H1 (cell line): Measurements from ENCODE around the gene CLEC10A. TPM values are rescaled to one million over a fixed set of nuclear protein-coding genes. Genes with fewer than 3 reads are reported as not detected.
A peak's percentile ranks its signal among the peaks of the same experiment; 100 is the strongest.

ENCODE experiments used
- CTCF ChIA-PET: fragments of 300-600 bp; sonication (Branson Sonifier 250); formaldehyde crosslinking; loops from one replicate; lab custom pipeline; 2021; ENCODE audit not compliant: partially characterized antibody; lab: Charles Lee
- POLR2A ChIA-PET: fragments of 300-600 bp; sonication (Branson Sonifier 250); formaldehyde crosslinking; loops from one replicate; lab custom pipeline; 2021; ENCODE audit warnings: inconsistent platforms; ENCODE audit not compliant: partially characterized antibody; lab: Charles Lee
- DNase-seq, 2 experiments: peaks; one replicate each; pipeline versions ENCODE4 v3.0.0 to v3.0.0-alpha.2; 2010 to 2022; ENCODE audit warnings: low spot score in 2 of 2, low read depth in 1 of 2, mixed read lengths in 1 of 2
- FAIRE-seq: peaks from 2 replicates; lab custom pipeline; 2011; peaks lifted over from hg19 to GRCh38; lab: Jason Lieb, UNC
- H2AFZ ChIP-seq: 2 replicates; pipeline ENCODE4 v1.8.1; 2012; ENCODE audit warnings: low read length, inconsistent platforms
- H2AK5ac ChIP-seq: 2 replicates; pipeline ENCODE4 v1.6.1; 2013; ENCODE audit warnings: low read depth, low read length
- H2BK120ac ChIP-seq: replicated peaks from 2 replicates; pipeline ENCODE3; 2013; ENCODE audit warnings: low read depth, low read length, inconsistent platforms
- H2BK12ac ChIP-seq: 2 replicates; pipeline ENCODE4 v1.6.1; 2013; ENCODE audit warnings: low read depth, low read length
- H2BK15ac ChIP-seq: 2 replicates; pipeline ENCODE4 v1.6.1; 2013; ENCODE audit warnings: low read length
- H2BK20ac ChIP-seq: 2 replicates; pipeline ENCODE4 v1.6.1; 2013; ENCODE audit warnings: low read length
- H2BK5ac ChIP-seq: 2 replicates; pipeline ENCODE4 v1.6.1; 2013; ENCODE audit warnings: low read depth, low read length
- H3K14ac ChIP-seq: 2 replicates; pipeline ENCODE4 v1.6.1; 2013; ENCODE audit warnings: inconsistent platforms; ENCODE audit not compliant: insufficient read length
- H3K18ac ChIP-seq: 2 replicates; pipeline ENCODE4 v1.6.1; 2013; ENCODE audit warnings: low read length; ENCODE audit errors: extremely low read depth
- H3K23ac ChIP-seq: 2 replicates; pipeline ENCODE4 v1.6.1; 2013; ENCODE audit warnings: inconsistent platforms; ENCODE audit not compliant: insufficient read length
- H3K23me2 ChIP-seq: 2 replicates; pipeline ENCODE4 v1.6.1; 2013; ENCODE audit warnings: low read depth, low read length
- H3K27ac ChIP-seq: 2 replicates; pipeline ENCODE4 v1.6.1; 2011; ENCODE audit warnings: low read depth, low read length, inconsistent platforms
- H3K27me3 ChIP-seq, 4 experiments: replicated peaks in 1 of 4; 1 replicate in 1 of 4; 2 replicates in 3 of 4; pipeline versions ENCODE4 v1.6.1 to v1.8.1; 2011 to 2013; ENCODE audit warnings: low read length in 3 of 4, mild to moderate bottlenecking in 3 of 4, inconsistent platforms in 2 of 4, mixed read lengths in 2 of 4, moderate library complexity in 1 of 4; ENCODE audit not compliant: control insufficient read depth in 3 of 4, insufficient read depth in 3 of 4; ENCODE audit errors: extremely low read depth in 1 of 4
- H3K36me3 ChIP-seq, 4 experiments: 2 replicates each; pipeline versions ENCODE4 v1.6.1 to v1.8.1; 2011 to 2013; ENCODE audit warnings: mild to moderate bottlenecking in 4 of 4, low read length in 3 of 4, moderate library complexity in 2 of 4, control low read depth in 1 of 4, inconsistent platforms in 1 of 4; ENCODE audit not compliant: insufficient read depth in 4 of 4, control insufficient read depth in 2 of 4
- H3K4ac ChIP-seq: replicated peaks from 2 replicates; pipeline ENCODE3; 2013; ENCODE audit warnings: low read length, low read depth, mixed read lengths, inconsistent platforms; ENCODE audit not compliant: insufficient read length
- H3K4me1 ChIP-seq, 4 experiments: replicated peaks in 1 of 4; 1 replicate in 1 of 4; 2 replicates in 3 of 4; pipeline versions ENCODE4 v1.6.1 to v1.8.1; 2011 to 2013; ENCODE audit warnings: low read length in 3 of 4, inconsistent platforms in 2 of 4, mixed read lengths in 1 of 4; ENCODE audit not compliant: insufficient read depth in 4 of 4, control insufficient read depth in 3 of 4
- H3K4me2 ChIP-seq, 2 experiments: 2 replicates each; pipeline versions ENCODE4 v1.6.1 to v1.8.1; 2011 to 2013; ENCODE audit warnings: low read depth in 2 of 2, low read length in 2 of 2, control low read depth in 1 of 2, inconsistent platforms in 1 of 2, mild to moderate bottlenecking in 1 of 2; ENCODE audit not compliant: insufficient read depth in 1 of 2
- H3K4me3 ChIP-seq, 4 experiments: fragments of 200-600, 300-600 bp in 1 of 4; sonication (generic), shearing (Covaris generic), sonication (Bioruptor Twin) in 1 of 4; 2 replicates each; pipeline versions ENCODE4 v1.5.1 to v1.8.1; 2011 to 2016; ENCODE audit warnings: low read length in 4 of 4, low read depth in 3 of 4, control low read depth in 2 of 4, inconsistent platforms in 2 of 4, mild to moderate bottlenecking in 2 of 4, mixed read lengths in 1 of 4, moderate library complexity in 1 of 4; ENCODE audit not compliant: insufficient read depth in 2 of 4; ENCODE audit errors: extremely low read depth in 1 of 4
- H3K56ac ChIP-seq: replicated peaks from 2 replicates; pipeline ENCODE3; 2013; ENCODE audit warnings: low read depth, mild to moderate bottlenecking, mixed read lengths, low read length, inconsistent platforms; ENCODE audit not compliant: insufficient read length
- H3K79me1 ChIP-seq: 2 replicates; pipeline ENCODE4 v1.6.1; 2013; ENCODE audit warnings: low read depth, low read length, control low read depth
- H3K79me2 ChIP-seq, 2 experiments: 2 replicates each; pipeline versions ENCODE4 v1.6.1 to v1.8.1; 2012 to 2013; ENCODE audit warnings: low read length in 2 of 2, mild to moderate bottlenecking in 2 of 2, inconsistent platforms in 1 of 2; ENCODE audit not compliant: insufficient read depth in 2 of 2, control insufficient read depth in 1 of 2
- H3K9ac ChIP-seq, 4 experiments: replicated peaks in 1 of 4; 1 replicate in 1 of 4; 2 replicates in 3 of 4; pipeline versions ENCODE4 v1.6.1 to v1.8.1; 2011 to 2013; ENCODE audit warnings: low read depth in 3 of 4, low read length in 3 of 4, control low read depth in 2 of 4, mild to moderate bottlenecking in 2 of 4, moderate library complexity in 2 of 4, inconsistent platforms in 1 of 4; ENCODE audit errors: extremely low read depth in 1 of 4
- H3K9me3 ChIP-seq, 2 experiments: 2 replicates each; pipeline versions ENCODE4 v1.6.1 to v1.8.1; 2012 to 2013; ENCODE audit warnings: mild to moderate bottlenecking in 2 of 2, moderate library complexity in 2 of 2, control low read depth in 1 of 2, inconsistent platforms in 1 of 2, low read depth in 1 of 2, low read length in 1 of 2, mixed read lengths in 1 of 2; ENCODE audit not compliant: insufficient read depth in 2 of 2
- H4K20me1 ChIP-seq, 2 experiments: replicated peaks in 1 of 2; 2 replicates each; pipeline versions ENCODE3 to v1.8.1; 2011 to 2013; ENCODE audit warnings: inconsistent platforms in 2 of 2, low read length in 2 of 2, mild to moderate bottlenecking in 1 of 2; ENCODE audit not compliant: insufficient read depth in 2 of 2, control insufficient read depth in 1 of 2
- H4K5ac ChIP-seq: 2 replicates; pipeline ENCODE4 v1.6.1; 2013; ENCODE audit warnings: low read length, low read depth, mixed read lengths, inconsistent platforms; ENCODE audit not compliant: insufficient read length
- H4K8ac ChIP-seq: 2 replicates; pipeline ENCODE4 v1.8.0; 2013; ENCODE audit warnings: mild to moderate bottlenecking, moderate library complexity, low read length, inconsistent platforms; ENCODE audit not compliant: insufficient read depth; ENCODE audit errors: extremely low read depth
- H4K91ac ChIP-seq: replicated peaks from 2 replicates; pipeline ENCODE3; 2013; ENCODE audit warnings: low read length, mixed read lengths, inconsistent platforms; ENCODE audit not compliant: insufficient read length
- CREB1 ChIP-seq: IDR thresholded peaks from 2 replicates; pipeline ENCODE4 v1.6.1; 2012; ENCODE audit warnings: inconsistent platforms
- CTCF ChIP-seq, 3 experiments: IDR thresholded peaks; 1 replicate in 2 of 3; 2 replicates in 1 of 3; pipeline versions ENCODE4 v1.5.1 to v1.6.1; 2011; ENCODE audit warnings: low read length in 3 of 3, mild to moderate bottlenecking in 3 of 3, inconsistent platforms in 2 of 3, low read depth in 1 of 3, moderate library complexity in 1 of 3; ENCODE audit not compliant: insufficient read depth in 1 of 3; ENCODE audit errors: control extremely low read depth in 1 of 3
- HDAC6 ChIP-seq: IDR thresholded peaks from one replicate; pipeline ENCODE4 v1.7.1; 2012; ENCODE audit warnings: low read depth, mild to moderate bottlenecking, inconsistent platforms, low read length, moderate library complexity
- RAD21 ChIP-seq, 2 experiments: IDR thresholded peaks in 1 of 2; conservative IDR thresholded peaks in 1 of 2; 2 replicates each; pipeline ENCODE4 v1.6.1; 2011; ENCODE audit warnings: low read depth in 2 of 2, low read length in 2 of 2, improper control_type of control experiment in 1 of 2, inconsistent platforms in 1 of 2, mild to moderate bottlenecking in 1 of 2, moderate library complexity in 1 of 2
- SIN3A ChIP-seq, 2 experiments: IDR thresholded peaks in 1 of 2; conservative IDR thresholded peaks in 1 of 2; 2 replicates each; pipeline ENCODE4 v1.6.1; 2011 to 2012; ENCODE audit warnings: low read length in 2 of 2, improper control_type of control experiment in 1 of 2, low read depth in 1 of 2, mild to moderate bottlenecking in 1 of 2
- SP1 ChIP-seq: IDR thresholded peaks from 2 replicates; pipeline ENCODE4 v1.6.1; 2011; ENCODE audit warnings: low read depth, low read length
- TEAD4 ChIP-seq: IDR thresholded peaks from 2 replicates; pipeline ENCODE4 v1.6.1; 2012; ENCODE audit warnings: low read depth, low read length, inconsistent platforms, mixed read lengths
- WGBS, 2 experiments: shearing (Covaris generic) in 1 of 2; methylation state at CpG; one replicate each; pipeline versions ENCODE4 v1.1.6 to v1.1.7; 2013 to 2015; ENCODE audit warnings: low lambda C conversion rate in 2 of 2, mixed read lengths in 2 of 2, inconsistent platforms in 1 of 2, low coverage in 1 of 2, missing lambda C conversion rate in 1 of 2; ENCODE audit not compliant: insufficient replicate concordance in 2 of 2, insufficient coverage in 1 of 2, insufficient read length in 1 of 2; ENCODE audit errors: extremely low coverage in 1 of 2, missing lambda C conversion rate in 1 of 2; 5-methylcytosine and 5-hydroxymethylcytosine counted together
- polyA plus RNA-seq, 7 experiments: library from polyadenylated mRNA; depleted of rRNA in 3 of 7; stranded (reverse) in 5 of 7; unstranded in 2 of 7; fragments of >200 nt in 5 of 7; fragments of 200-250 nt in 2 of 7; gene quantifications; 1 replicate in 5 of 7; 2 replicates in 1 of 7; 4 replicates in 1 of 7; pipeline versions ENCODE4 v1.2.1 to v1.2.3, GENCODE V29; 2011 to 2013; ENCODE audit warnings: missing spikeins in 2 of 7, mixed read lengths in 2 of 7
- total RNA-seq: library from RNA; stranded (reverse); fragmentation: NEBNext Ultra II Directional; extraction: Animal tissue kit (Norgen Biotek cat#: 25700); gene quantifications from 2 replicates; pipeline ENCODE4 v1.2.1, GENCODE V29; 2021

Gene CLEC10A
- total and polyA plus RNA-seq, 2 of the 8 experiments (the other 6 are each of a cell fraction or from before 2014, with no cell fraction given), result not detected

- peaks cover 25% of the 10 kb centered on the region; the same call in 1 of the 2 replicates for H3K23me2 ChIP-seq
- H2BK15ac ChIP-seq, result no peak overlapping the region
- FAIRE-seq (no peak), DNase-seq (no peak)
- no peak overlapping the region for H3K14ac ChIP-seq
- no peaks in the 10 kb centered on the region for H3K9me3 ChIP-seq
- no peak overlapping the region; the same call in 1 of the 2 replicates for H4K8ac ChIP-seq
- H2BK5ac ChIP-seq, result no peak overlapping the region
- no peak overlapping the region for H3K4me3 ChIP-seq
- H2BK120ac ChIP-seq, result no peak overlapping the region
- no peak overlapping the region for H4K91ac ChIP-seq
- no peak overlapping the region for H2AFZ ChIP-seq
- peak overlapping the region; percentile 17; the same call in 1 of the 2 replicates for H2BK12ac ChIP-seq
- H4K20me1 ChIP-seq, result peaks cover 0 to 9% of the 10 kb centered on the region in 2 experiments
- CTCF ChIA-PET, result interaction anchor here (0.8 to 2.2 kb wide), 14 partner anchors 8 to 195 kb away, joined by 3 to 9 read pairs (median 4); partner anchors contain the start of gene ASGR1
- H4K5ac ChIP-seq, result no peak overlapping the region
- 0 out of 2 replicates have a peak overlapping the region, but pooled peaks have one; percentile 65 for H2AK5ac ChIP-seq
- H3K9ac ChIP-seq, result no peak overlapping the region
- peaks cover 4 to 20% (median 10%) of the 10 kb centered on the region in 4 experiments for H3K4me1 ChIP-seq
- no peak overlapping the region for H3K27ac ChIP-seq
- no peak overlapping the region for H3K18ac ChIP-seq
- H3K56ac ChIP-seq, result no peak overlapping the region
- 88% methylated on average over 19 of the region's 19 CpGs; no CpG with 5 or more reads in 1 of the 2 experiments for WGBS, 2 experiments
- POLR2A ChIA-PET, result interaction anchor here (0.7 to 1.8 kb wide), 3 partner anchors 8 to 205 kb away, joined by 3 to 4 read pairs (median 3); partner anchors contain the start of gene GABARAP
- H2BK20ac ChIP-seq, result no peak overlapping the region
- no peaks in the 10 kb centered on the region for H3K36me3 ChIP-seq
- no peaks in the 10 kb centered on the region for H3K79me2 ChIP-seq
- no peaks in the 10 kb centered on the region for H3K79me1 ChIP-seq
- peaks cover 1 to 15% (median 13%) of the 10 kb centered on the region in 4 experiments for H3K27me3 ChIP-seq
- H3K23ac ChIP-seq, result no peak overlapping the region
- H3K4ac ChIP-seq, result no peak overlapping the region
- H3K4me2 ChIP-seq, result no peak overlapping the region; a peak in 1 of 4 replicates
- TF ChIP-seq SIN3A (conservative IDR thresholded peaks at IDR 0.05 in 1 of 2, IDR thresholded peaks at IDR 0.05 in 1 of 2; ENCODE audit: low read depth in 1 of 2, low read length in 2 of 2) (no peak), HDAC6 (no peak), RAD21 (IDR thresholded peaks at IDR 0.05 in 1 of 2, conservative IDR thresholded peaks at IDR 0.05 in 1 of 2; ENCODE audit: low read depth in 2 of 2, low read length in 2 of 2) (no peak), CTCF (IDR thresholded peaks at IDR 0.05; ENCODE audit: control extremely low read depth in 1 of 3, insufficient read depth in 1 of 3, low read depth in 1 of 3, low read length in 3 of 3) (peak in 2 of 3 experiments; percentile 24 to 37; a peak in 2 of 4 replicates), SP1 (no peak), TEAD4 (no peak), CREB1 (no peak)
- TF ChIP-seq, all 59 proteins: peak for 1
Observed at GRCh38 chr17:7038025-7038862, 41.8 kb downstream of the CLEC10A start.
